HG03108 (cell line): ENCODE measurements around the gene STAC3.

Source experiments
- ATAC-seq: cut with Tn5 transposase; IDR thresholded peaks from one replicate; pipeline ENCODE4 v1.9.1; 2021; ENCODE audit warnings: moderate library complexity; ENCODE audit not compliant: unreplicated experiment

Gene STAC3

DNA sequence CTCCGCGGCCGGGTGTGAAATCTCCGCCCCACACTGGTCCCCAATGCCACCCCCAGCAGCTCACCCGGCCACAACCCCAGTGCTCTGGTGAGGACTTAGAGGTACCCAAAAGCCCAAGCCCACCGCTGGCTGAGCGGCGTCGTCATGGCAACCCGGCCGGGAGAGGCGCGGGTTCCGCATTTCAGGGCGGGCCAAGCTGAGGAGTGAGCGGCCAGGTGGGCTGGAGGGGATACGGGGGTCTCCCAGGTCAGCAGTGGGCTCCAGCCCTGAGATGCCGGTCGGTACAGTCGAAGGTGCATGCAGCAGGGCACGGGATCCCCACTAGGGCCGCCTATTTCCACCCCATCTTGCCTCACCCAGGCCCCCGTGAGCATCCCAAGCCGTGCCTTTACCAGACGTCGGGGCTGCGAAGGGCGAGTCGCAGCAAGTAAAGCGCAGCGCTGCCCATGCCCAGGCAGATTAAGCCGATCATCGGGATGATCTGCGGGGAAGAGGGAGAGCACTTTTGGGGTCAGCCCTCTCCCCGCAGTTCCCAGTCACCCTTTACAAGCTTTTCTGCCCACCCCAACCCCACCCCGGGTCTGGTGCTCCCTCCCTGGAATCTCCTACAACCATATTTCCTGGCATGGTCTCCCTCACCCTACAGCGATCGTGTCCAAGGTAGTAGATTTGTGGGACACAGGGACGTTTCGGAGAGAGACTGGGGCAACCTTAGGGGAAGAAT, 14.6 kb downstream of the STAC3 start:
- no peak for ATAC-seq

DNA sequence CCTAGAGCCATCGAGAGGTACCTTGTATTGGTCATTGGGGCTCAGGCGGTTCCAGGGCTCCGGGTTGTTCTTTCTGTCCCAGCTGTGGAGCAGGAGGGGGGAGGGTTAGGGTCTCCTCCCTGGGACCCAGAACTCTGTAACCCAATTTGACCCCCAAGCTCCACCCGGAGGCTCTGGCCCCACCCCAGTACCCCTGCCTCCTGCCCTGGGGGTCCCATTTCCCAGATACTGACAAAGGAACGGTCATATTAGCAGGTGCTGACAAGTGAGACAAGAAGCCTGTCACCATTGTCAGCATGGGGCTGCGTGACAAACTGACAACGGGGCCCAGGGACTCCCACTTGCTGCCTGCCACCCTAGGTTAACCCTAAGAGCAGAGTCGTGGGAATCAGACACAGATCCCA, 15.3 kb downstream of the STAC3 start:
- no peak for ATAC-seq

DNA sequence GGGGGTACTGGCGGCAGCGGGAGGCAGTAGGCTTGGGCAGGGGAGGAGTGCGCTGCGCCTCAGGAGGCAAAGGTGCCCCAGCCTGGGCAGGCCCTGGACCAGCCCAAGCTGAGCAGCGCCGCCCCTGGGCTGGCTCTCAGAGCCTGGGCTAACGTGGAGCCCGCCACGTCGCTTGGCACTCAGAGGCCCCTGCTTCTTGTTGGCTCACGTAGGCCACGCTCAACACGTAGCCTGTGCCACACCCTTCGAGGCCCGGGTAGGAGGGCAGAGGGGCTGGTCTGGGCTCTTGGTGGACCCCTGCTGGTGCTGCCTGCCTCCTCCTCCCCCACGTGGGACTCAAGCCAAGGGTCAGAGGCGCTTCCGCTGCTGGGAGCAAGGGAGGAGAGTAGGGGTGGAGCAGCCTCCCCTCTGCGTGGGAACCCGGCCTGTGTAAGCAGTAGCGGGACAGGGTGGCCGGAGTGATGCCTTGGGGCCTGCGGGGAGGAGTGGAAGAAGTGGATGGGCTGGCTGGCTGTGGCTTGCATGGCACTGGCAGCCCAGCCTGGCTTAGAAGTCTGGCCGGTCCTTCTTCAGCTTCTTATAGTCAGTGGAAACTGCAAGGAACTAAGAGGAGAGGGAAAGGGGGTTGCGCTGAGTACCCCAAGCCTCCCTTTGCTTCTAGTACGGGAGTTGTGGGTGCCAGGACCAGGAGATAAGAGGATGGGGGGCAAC, 15.8 kb downstream of the STAC3 start:
- no peak for ATAC-seq

DNA sequence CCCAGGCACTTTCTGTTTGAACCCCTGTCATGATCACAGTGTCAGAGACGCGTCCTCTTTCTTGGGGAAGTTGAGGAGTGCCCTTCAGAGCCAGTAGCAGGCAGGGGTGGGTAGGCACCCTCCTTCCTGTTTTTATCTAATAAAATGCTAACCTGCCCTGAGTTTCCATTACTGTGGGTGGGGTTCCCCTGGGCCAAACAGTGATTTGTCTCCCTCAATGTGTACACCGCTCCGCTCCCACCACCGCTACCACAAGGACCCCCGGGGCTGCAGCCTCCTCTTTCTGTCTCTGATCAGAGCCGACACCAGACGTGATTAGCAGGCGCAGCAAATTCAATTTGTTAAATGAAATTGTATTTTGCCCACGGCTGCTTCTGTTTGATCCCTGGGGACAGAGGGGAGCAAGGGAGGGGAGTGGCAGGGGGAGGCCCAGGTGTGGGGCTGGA, 16.4 kb downstream of the STAC3 start:
- ATAC-seq = no peak

DNA sequence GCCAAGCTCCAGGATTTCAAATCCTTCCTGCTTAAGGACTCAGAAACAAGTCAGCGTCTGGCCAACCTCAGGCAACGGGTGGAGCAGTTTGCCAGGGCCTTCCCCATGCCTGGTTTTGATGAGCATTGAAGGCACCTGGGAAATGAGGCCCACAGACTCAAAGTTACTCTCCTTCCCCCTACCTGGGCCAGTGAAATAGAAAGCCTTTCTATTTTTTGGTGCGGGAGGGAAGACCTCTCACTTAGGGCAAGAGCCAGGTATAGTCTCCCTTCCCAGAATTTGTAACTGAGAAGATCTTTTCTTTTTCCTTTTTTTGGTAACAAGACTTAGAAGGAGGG, 16.8 kb downstream of the STAC3 start:
- ATAC-seq = no peak

DNA sequence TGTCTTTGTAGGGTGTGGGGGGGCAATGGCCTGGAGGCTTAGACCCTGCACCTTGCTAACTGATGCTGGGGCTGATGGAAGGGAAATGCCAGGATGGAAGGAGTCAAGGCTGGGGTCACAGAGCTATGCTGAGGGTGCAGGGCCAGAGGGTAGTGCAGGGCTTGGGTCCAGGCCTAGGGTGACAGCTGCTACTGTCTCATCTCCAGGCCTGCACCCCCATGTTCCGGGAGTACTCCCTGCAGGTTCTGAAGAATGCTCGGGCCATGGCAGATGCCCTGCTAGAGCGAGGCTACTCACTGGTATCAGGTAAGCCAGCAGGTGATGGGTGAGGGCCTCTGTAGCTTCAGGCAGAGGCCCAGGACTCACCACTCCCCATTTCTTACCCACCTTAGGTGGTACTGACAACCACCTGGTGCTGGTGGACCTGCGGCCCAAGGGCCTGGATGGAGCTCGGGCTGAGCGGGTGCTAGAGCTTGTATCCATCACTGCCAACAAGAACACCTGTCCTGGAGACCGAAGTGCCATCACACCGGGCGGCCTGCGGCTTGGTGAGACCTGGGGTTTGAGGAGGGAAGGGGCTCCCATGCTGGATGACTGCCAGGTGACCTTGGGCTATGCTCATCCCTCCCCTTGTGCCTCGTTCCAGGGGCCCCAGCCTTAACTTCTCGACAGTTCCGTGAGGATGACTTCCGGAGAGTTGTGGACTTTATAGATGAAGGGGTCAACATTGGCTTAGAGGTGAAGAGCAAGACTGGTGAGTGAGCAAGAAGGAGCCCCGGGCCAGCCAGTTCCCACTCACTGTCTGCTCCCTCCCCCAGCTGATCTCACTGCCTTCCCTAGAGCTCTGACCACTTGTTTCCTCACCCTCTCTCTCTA, 17.4 kb downstream of the STAC3 start:
- no peak for ATAC-seq

DNA sequence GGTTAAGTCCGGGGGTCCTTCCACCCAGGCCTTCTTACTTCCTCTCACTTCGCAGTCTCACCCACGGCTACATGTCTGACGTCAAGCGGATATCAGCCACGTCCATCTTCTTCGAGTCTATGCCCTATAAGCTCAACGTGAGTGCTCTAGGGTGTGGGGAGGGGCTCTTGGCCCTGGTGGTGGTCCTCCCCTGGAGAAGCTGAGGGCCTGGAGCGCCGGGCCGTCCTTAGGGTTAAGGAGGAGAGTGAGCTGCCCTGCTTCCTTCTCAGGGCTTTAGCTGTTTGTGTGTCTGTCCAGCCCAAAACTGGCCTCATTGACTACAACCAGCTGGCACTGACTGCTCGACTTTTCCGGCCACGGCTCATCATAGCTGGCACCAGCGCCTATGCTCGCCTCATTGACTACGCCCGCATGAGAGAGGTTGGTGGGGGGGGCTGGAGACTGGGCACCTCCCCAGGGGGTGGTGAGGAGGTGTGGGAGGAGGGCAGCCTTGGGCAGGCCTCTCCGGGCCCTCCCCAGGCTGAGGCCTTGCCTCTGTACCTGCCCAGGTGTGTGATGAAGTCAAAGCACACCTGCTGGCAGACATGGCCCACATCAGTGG, 18.7 kb downstream of the STAC3 start:
- no peak for ATAC-seq

DNA sequence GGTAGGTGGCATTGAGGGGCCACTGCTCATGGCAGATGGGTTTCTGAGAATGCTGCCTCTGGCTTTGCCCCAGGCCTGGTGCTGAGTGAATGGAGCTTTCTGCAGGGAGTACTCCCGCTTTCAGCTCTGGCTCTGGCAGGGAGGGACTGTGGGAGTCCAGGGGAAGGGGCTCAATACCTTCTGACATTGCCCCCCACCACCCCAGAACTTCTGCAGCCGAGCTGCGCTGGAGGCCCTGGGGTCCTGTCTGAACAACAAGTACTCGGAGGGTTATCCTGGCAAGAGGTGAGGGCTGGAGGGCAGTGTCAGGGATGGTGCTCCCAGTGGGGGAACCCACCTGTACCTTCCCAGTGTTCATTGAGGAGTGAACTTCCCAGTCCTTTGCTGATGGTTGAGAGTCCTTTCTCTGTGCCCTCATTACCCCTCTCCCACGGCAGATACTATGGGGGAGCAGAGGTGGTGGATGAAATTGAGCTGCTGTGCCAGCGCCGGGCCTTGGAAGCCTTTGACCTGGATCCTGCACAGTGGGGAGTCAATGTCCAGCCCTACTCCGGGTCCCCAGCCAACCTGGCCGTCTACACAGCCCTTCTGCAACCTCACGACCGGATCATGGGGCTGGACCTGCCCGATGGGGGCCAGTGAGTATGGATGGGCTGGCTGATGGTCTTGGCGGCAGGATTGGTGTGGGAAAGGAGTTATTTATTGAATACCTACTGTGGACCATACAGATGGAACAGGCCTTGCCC, 19.5 kb downstream of the STAC3 start:
- no peak for ATAC-seq

DNA sequence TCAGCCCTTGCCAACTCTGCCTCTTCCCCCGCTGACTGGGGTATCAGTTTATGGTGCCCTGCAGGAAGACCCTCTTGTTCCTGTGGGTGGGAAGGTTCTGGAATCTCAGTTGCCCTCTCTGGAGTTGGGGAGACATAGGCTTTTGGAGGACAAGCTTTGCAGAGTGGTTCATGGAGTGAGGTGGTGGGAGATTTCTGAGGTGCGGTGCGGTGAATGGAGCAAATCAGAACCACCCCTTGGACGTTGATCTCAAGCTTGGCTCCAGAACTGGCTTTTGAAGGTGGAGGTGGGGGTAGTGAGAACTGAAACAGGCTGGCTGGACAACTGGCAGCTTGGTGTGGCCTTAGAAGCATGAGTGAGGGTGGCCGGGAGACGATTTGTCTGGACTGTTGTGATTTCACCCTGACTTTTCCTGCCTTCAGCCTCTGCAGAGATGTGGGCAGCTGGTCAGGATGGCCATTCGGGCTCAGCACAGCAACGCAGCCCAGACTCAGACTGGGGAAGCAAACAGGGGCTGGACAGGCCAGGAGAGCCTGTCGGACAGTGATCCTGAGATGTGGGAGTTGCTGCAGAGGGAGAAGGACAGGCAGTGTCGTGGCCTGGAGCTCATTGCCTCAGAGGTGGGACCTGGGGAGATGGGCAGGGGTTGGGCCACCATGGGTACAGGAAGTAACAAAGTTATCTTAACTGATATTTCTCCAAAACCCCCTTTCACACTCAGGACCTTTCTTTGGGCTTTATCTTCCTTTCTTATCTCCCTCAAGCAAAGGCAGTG, 20.4 kb downstream of the STAC3 start:
- no peak for ATAC-seq

DNA sequence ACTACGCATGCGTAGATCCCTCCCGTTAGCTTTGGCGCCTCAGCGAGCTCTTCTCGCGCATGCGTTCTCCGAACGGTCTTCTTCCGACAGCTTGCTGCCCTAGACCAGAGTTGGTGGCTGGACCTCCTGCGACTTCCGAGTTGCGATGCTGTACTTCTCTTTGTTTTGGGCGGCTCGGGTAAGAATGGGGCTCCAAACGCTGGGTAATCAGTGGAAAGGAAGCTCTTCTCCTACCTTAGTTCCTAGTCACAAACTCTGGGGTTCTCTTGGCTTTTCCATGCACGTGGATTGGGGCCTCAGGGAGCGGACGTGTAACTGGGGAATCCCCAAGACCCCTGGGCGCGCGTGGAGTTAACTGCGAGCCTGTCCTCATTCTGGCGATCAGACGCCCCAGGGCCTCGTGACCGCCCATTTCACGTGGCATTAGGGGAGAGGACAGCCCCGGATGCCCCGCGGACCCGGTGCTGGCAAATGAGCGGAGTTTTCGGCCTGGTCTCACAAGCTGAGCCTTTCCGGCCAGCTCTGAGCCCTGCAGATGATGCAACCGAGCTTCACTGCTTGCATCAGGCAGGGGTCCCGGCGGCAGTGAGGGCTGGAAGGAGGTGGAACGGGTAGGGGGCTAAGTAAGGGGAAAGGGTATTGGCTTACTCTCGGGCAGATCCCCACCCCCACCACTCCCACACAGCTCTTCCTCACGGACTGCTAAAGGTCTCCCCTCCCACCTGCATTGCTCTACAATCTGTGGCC, 21.2 kb downstream of the STAC3 start, which contains the start of gene SHMT2:
Gene SHMT2 (plus strand): TSS at position 78 of the 747 bp plus-strand sequence. CDS start 68 bp downstream, at position 146.
- ATAC-seq = peak; percentile 58

DNA sequence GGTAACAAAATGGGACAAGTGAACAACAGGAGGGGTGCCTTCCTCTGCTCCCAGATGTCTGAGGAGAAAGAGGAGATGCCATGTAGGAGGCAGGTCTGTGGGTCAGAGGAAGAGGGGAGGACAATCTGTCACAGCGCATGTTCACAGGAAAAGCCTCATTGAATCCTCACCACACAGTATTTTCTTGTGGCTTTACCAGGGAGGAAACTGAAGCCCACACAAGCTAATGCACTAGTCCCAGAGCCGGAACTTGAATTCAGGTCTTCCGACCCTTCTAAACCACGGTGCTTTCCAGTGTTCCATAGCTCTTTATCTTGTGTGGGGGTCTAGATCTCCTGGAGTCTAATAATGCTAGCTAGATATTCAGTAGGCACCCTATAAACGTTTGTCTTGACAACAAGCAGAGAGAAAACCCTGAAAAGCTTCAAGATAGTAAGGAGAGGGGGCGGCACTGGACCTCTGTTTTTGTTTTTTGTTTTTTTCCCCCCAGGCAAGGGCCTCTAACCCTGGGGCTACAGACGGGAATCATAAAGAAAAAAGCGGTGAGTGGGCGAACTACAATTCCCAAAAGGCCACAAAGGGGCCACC, 21.8 kb downstream of the STAC3 start:
- no peak for ATAC-seq

DNA sequence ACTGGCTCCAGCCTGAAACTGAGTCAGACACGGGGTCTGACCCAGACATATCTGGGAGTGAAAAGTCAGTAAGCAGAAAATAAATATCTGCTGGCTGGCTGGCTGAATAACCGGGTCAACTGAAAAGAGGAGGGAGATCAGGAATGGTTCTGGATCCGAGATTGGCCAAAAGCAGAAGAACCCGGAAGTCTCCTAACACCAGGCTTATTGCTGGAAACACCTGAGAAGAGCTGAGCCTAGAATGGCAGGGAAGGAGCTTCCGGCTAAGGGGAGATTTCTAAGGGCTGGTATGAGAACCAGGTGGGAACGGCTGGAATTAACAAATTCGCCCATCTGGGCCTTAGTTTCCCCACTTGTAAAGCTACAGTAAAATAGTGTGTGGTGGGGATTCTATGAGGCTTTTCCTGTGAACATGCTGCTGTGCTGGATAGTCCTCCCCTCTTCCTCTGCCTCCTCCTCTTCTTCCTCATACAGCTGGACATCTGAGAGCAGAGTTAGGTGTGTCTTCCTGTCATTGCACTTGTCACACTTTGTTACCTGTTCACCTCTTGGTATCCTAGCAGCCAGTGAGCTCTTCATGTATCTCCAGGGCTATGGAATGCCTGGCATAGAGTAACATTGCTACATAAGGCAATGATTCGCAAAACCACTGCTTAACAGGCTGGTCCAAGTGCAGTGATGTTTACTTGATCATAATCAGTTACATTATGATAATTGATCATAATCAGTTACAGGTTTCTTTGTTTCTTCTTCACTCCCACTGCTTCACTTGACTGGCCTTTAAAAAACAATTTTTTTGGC, 23.5 kb downstream of the STAC3 start:
- no peak for ATAC-seq

DNA sequence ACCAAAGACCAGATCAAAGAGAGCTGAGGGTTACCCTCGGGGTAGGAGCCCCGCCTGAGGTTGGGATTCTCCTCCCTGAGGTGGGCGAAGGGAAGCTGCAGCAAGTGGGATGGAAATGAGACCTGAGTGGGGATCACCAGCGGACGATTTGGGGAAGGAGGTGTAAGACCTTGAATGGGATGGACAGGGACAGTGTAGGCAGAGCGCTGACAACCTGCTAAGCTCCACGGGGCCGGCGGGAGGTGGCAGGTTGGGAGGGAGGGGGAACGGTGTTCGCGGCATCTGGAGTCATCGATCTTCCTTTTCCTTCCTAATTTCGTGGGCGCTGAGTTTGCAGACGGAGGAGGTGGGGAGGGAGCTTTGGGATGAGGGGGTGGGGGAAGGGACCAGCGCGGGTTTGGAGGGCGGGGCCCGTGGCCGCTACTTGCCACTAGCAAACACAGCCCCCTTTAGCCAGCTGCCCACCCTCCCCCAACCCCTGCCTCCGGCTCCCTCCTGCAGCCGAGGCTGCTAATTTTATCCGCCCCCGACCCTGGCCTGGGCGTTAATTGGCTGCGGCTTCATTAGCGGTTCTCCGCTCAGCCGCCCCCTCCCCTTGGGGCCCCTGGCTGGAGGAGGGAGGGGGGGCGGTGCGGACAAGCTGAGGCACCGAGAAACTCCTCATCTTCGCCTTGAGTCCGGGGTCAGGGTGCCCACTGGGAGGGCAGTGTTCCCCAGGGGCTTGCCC, 24.2 kb downstream of the STAC3 start:
- no peak for ATAC-seq

DNA sequence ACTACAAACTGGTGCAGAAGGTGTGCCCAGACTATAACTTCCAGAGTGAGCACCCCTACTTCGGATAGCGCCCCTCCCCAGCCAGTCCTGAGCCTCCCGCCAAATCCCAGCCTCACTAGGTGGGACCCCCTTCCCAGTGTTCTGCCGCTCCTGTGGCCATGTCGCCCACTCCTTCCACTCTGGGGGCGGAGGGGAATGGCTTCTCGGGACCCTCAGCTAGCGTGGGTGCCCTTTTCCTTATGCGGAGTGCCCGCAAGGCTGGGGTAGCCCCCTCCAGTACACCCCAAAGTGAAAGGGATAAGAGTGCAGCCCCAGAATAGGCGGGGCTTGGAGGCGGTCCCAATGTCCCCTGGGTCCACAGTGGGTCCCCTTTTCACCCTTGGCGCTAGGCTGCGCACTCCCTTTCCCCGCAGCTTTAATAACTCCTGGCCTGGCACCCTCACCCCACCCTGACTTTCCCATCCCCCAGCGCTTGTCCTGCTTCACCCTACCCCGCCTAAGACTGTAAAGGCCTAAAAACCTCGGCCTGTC, 25.2 kb downstream of the STAC3 start:
- ATAC-seq = no peak

DNA sequence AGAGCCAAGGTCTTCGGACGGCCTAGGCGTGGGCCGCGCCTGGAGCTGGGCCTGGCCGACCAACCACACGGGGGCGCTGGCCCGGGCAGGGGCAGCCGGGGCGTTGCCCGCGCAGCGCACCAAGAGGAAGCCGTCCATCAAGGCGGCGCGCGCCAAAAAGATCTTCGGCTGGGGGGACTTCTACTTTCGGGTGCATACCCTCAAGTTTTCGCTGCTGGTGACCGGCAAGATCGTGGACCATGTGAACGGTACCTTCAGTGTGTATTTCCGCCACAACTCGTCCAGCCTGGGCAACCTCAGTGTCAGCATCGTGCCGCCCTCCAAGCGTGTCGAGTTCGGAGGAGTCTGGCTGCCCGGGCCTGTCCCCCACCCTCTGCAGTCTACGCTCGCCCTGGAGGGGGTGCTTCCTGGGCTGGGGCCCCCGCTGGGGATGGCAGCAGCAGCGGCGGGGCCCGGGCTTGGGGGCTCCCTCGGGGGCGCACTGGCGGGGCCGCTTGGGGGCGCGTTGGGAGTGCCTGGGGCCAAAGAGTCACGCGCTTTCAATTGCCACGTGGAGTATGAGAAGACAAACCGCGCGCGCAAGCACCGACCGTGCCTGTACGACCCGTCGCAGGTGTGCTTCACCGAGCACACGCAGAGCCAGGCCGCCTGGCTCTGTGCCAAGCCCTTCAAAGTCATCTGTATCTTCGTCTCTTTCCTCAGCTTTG, 25.9 kb downstream of the STAC3 start:
- ATAC-seq = no peak

DNA sequence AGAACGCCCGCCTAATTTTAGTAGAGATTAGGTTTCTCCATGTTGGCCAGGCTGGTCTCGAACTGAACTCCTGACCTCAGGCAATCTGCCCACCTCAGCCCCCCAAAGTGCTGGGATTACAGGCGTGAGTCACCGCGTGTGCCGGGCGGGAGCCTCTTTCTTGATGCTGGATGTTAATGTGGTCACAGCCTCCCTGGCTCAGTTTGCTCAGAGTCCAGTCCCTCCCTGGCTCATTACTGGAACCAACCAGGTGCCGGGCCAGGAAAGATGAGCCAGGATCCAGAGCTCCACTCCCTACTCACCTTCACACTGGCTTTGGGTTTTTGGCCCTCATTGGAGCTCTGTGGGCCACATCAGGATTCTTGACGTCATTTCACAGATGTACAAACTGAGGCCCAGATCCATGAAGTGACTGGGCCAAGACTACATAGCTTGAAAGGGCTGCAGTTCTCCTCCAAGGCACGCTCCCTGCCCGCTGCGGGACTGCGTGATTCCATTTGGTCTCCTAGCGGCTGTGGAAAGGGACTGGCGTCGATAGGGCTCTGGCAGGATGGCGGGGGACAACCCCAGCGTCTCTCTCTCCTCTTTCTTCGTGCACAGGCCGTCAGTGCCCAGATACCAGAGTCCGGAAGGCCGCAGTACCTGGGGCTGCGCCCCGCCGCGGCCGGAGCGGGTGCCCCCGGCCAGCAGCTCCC, 26.6 kb downstream of the STAC3 start:
- ATAC-seq = no peak
